Psoas muscle (tissue), 8 donors: Measurements from ENCODE around the gene PTTG1IP2. TPM values are rescaled to one million over a fixed set of nuclear protein-coding genes. Genes with fewer than 3 reads are reported as not detected.

Experiments used
- ATAC-seq, 4 donors: fragments of 200-7000 bp; cut with Tn5 transposase; one replicate each; pipeline ENCODE4 v1.9.1; 2020; ENCODE audit warnings: moderate library complexity in 3 of 4, mild to moderate bottlenecking in 2 of 4
- DNase-seq, 2 donors: peaks; one replicate each; pipeline ENCODE4 v3.0.0-alpha.2; 2020
- H3K27ac ChIP-seq: fragments of 200-600 bp; one replicate; pipeline ENCODE4 v1.8.0; 2022
- H3K27me3 ChIP-seq, 3 donors: fragments of 200-600 bp in 1 of 3; one replicate each; pipeline versions ENCODE4 v1.6.1 to v1.8.0; 2013 to 2022; ENCODE audit warnings: low read length in 2 of 3, mild to moderate bottlenecking in 2 of 3, moderate library complexity in 1 of 3; ENCODE audit not compliant: insufficient read depth in 3 of 3
- H3K36me3 ChIP-seq, 2 donors: fragments of 200-600 bp in 1 of 2; one replicate each; pipeline versions ENCODE4 v1.6.1 to v1.8.0; 2013 to 2022; ENCODE audit warnings: low read depth in 1 of 2, mild to moderate bottlenecking in 1 of 2, moderate library complexity in 1 of 2; ENCODE audit not compliant: insufficient read depth in 1 of 2
- H3K4me1 ChIP-seq: fragments of 200-600 bp; one replicate; pipeline ENCODE4 v1.8.0; 2022
- H3K4me3 ChIP-seq: fragments of 200-600 bp; one replicate; pipeline ENCODE4 v1.8.0; 2022; ENCODE audit warnings: mild to moderate bottlenecking
- H3K9me3 ChIP-seq: fragments of 200-600 bp; one replicate; pipeline ENCODE4 v1.8.0; 2022
- CTCF ChIP-seq: fragments of 200-600 bp; IDR thresholded peaks from one replicate; pipeline ENCODE4 v1.8.0; 2022; ENCODE audit warnings: antibody characterized with exemption
- WGBS, 3 donors: extraction: QIAGEN DNeasy Blood & Tissue Kit; methylation state at CpG; one replicate each; pipeline versions ENCODE4 v1.1.6 to v1.1.7; 2013; 5-methylcytosine and 5-hydroxymethylcytosine counted together
- intact Hi-C, 2 donors: fragments of 100-400 bp; cut with DNase I; formaldehyde crosslinking; loops; one replicate each; pipeline versions ENCODE4 v1.11.0 to v1.14.2; 2022
- polyA plus RNA-seq, 3 donors: library from polyadenylated mRNA; stranded (reverse); fragments of 200-250 nt; gene quantifications; one replicate each; pipeline ENCODE4 v1.2.3, GENCODE V29; 2013
- total RNA-seq, 4 donors: library from RNA; stranded (reverse); fragmentation: NEBNext Ultra II Directional in 2 of 4; extraction: Animal tissue kit (Norgen Biotek cat#: 25700) in 2 of 4; gene quantifications; one replicate each; pipeline versions ENCODE4 v1.2.1 to v1.2.4, GENCODE V29; 2021 to 2023
- donor health status: healthy with polysubstance abuse.
- donor health status: DM: no; HTN: no; CAD: no; lungs with moderate emphysema.
- donor health status: Bipolar disorder and iron deficiency.
- donor health status: healthy.
- donor health status: DM: yes; HTN: yes; CAD: no.
- donor health status: DM: no; HTN: no; CAD: no.
- donor health status: DM: no; HTN: no; CAD: no.
- donor health status: DM: yes; HTN: yes; CAD: no.

The PTTG1IP2 gene
- total and polyA plus RNA-seq, 7 donors = not detected

- 77 to 84% (median 80%) methylated on average over 1 of the region's 1 CpG for WGBS, 3 donors
- no peaks in the 10 kb centered on the region for H3K4me1 ChIP-seq
- DNase-seq (no peak), ATAC-seq (no peak)
- H3K27ac ChIP-seq = no peak overlapping the region
- intact Hi-C loops = loop anchor here (2.0 to 10.0 kb wide), 2 partner anchors 76 to 482 kb away; no protein-coding TSS in a partner anchor
- no peak overlapping the region for H3K4me3 ChIP-seq
- H3K36me3 ChIP-seq = no peaks in the 10 kb centered on the region
- H3K9me3 ChIP-seq = no peaks in the 10 kb centered on the region
- no peaks in the 10 kb centered on the region for H3K27me3 ChIP-seq
- peak; percentile 53 for TF ChIP-seq CTCF
Measured at GRCh38 chr7:90552521-90552920, 83.1 kb downstream of the PTTG1IP2 start.

GRCh38 chr7:90560730-90561129 lies 91.3 kb downstream of the PTTG1IP2 start:
- DNase-seq (no peak), ATAC-seq (no peak)
- no peaks in the 10 kb centered on the region for H3K27me3 ChIP-seq
- intact Hi-C loops = no loop called here
- H3K4me3 ChIP-seq = no peak overlapping the region
- 9 to 28% (median 18%) methylated on average over 1 of the region's 1 CpG for WGBS, 3 donors
- H3K9me3 ChIP-seq = no peaks in the 10 kb centered on the region
- TF ChIP-seq CTCF = no peak
- no peak overlapping the region for H3K27ac ChIP-seq
- H3K4me1 ChIP-seq = no peaks in the 10 kb centered on the region
- no peaks in the 10 kb centered on the region for H3K36me3 ChIP-seq

Other genes with a start within 250 kb of the PTTG1IP2 start
- gene CFAP69, start 224.5 kb upstream of the PTTG1IP2 start, total RNA-seq = 1 to 10 TPM; 1.5 to 4.9 (median 2.2) TPM
- gene CFAP69, start 224.5 kb upstream of the PTTG1IP2 start, polyA plus RNA-seq = 1 to 10 TPM in 2 of 3 donors, under 1 TPM in 1; 0.55 to 1.7 (median 1.2) TPM
- not detected for gene FAM237B, start 148.3 kb upstream of the PTTG1IP2 start, total RNA-seq
- not detected for gene FAM237B, start 148.3 kb upstream of the PTTG1IP2 start, polyA plus RNA-seq
- gene GTPBP10, start 122.9 kb upstream of the PTTG1IP2 start, total RNA-seq = 10 to 100 TPM; 18.9 to 28.5 (median 20.5) TPM
- gene GTPBP10, start 122.9 kb upstream of the PTTG1IP2 start, polyA plus RNA-seq = 10 to 100 TPM; 17.2 to 23.4 (median 17.9) TPM
- gene CLDN12, start 66.2 kb upstream of the PTTG1IP2 start, total RNA-seq = 10 to 100 TPM; 18.0 to 42.2 (median 26.3) TPM
- 10 to 100 TPM; 16.3 to 30.4 (median 28.1) TPM for gene CLDN12, start 66.2 kb upstream of the PTTG1IP2 start, polyA plus RNA-seq
- gene CDK14, start 126.7 kb downstream of the PTTG1IP2 start, total RNA-seq = 10 to 100 TPM; 10.6 to 16.6 (median 13.0) TPM
- 1 to 10 TPM; 1.7 to 4.8 (median 1.8) TPM for gene CDK14, start 126.7 kb downstream of the PTTG1IP2 start, polyA plus RNA-seq